ENCODE results near the gene ARHGAP20.

GRCh38 chr11:110761991-110762390 lies 49.8 kb upstream of the ARHGAP20 start:
- TF ChIP-seq CTCF (IDR thresholded peaks at IDR 0.05) = no peak
- no peak for TF ChIP-seq POLR2AphosphoS5 (IDR thresholded peaks at IDR 0.05)
- TF ChIP-seq POLR2A (IDR thresholded peaks at IDR 0.05) = no peak
- no peak for TF ChIP-seq EP300 (IDR thresholded peaks at IDR 0.05)

Data from sigmoid colon (tissue), 4 donors.